ENCODE measurements around the gene FANCM.

DNA sequence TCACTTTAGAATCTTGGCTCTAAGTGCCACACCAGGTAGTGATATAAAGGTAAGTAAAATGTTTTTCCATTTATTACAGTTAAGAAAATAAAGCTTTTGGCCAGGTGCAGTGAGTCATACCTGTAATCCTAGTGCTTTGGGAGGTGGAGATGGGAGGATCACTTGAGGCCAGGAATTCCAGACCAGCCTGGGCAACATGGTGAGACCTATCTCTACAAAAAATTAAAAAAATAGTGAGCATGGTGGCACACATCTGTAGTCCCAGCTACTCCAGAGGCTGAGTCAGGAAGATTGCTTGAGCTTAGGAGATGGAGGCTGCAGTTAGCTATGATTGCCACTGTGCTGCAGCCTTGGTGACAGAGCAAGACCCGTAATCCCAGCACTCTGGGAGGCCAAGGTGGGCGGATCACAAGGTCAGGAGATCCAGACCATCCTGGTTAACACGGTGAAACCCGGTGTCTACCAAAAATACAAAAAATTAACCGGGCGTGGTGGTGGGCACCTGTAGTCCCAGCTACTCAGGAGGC, 5.0 kb downstream of the FANCM start:
- TF ChIP-seq GATA2 (IDR thresholded peaks at IDR 0.05; ENCODE audit: low read depth, low read length) = no peak
- TF ChIP-seq GATA3 (IDR thresholded peaks at IDR 0.05; ENCODE audit: low read depth, low read length) = no peak
